NB4 (cell line): ENCODE data around the gene EPB41L5.

ENCODE experiments used
- MYC ChIP-seq: IDR thresholded peaks from 2 replicates; pipeline ENCODE4 v1.6.1; 2011; ENCODE audit warnings: low read depth, low read length
- POLR2A ChIP-seq: IDR thresholded peaks from 2 replicates; pipeline ENCODE4 v1.6.1; 2011; ENCODE audit warnings: mild to moderate bottlenecking; ENCODE audit not compliant: insufficient read length; ENCODE audit errors: extremely low read depth
- TF ChIP-seq, protein P1 (sequence below): IDR thresholded peaks from one replicate; pipeline ENCODE4 v1.5.1; 2012; ENCODE audit warnings: low read depth, low read length

DNA sequence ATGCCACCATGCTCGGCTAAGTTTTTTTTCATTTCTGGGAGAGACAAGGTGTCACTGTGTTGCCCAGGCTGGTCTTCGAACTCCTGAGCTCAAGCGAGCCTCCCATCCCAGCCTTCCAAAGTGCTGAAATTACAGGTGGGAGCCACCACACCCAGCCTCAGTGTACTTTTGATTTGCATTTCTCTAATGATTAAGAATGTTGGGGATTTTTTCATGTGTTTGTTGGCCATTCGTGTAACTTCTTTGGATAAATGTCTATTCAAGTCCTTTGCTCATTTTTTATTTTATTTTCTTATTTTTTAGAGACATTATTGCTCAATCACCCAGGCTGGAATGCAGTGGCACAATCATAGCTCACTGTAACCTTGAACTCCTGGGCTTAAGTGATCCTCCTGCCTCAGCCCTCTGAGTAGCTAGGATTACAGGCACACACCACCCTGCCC is 137.2 kb downstream of the EPB41L5 start:
- TF ChIP-seq, protein P1, sequence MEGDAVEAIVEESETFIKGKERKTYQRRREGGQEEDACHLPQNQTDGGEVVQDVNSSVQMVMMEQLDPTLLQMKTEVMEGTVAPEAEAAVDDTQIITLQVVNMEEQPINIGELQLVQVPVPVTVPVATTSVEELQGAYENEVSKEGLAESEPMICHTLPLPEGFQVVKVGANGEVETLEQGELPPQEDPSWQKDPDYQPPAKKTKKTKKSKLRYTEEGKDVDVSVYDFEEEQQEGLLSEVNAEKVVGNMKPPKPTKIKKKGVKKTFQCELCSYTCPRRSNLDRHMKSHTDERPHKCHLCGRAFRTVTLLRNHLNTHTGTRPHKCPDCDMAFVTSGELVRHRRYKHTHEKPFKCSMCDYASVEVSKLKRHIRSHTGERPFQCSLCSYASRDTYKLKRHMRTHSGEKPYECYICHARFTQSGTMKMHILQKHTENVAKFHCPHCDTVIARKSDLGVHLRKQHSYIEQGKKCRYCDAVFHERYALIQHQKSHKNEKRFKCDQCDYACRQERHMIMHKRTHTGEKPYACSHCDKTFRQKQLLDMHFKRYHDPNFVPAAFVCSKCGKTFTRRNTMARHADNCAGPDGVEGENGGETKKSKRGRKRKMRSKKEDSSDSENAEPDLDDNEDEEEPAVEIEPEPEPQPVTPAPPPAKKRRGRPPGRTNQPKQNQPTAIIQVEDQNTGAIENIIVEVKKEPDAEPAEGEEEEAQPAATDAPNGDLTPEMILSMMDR, result no peak
- no peak for TF ChIP-seq POLR2A
- no peak for TF ChIP-seq MYC
